ENCODE measurements around the gene SPINK4.
A peak's percentile ranks its signal among the peaks of the same experiment; 100 is the strongest.

Gene SPINK4

GRCh38 chr9:33256236-33256635 is 16.3 kb downstream of the SPINK4 start:
- DNase-seq (ENCODE audit: low read depth, low spot score) = no peak

GRCh38 chr9:33257276-33257675 is 17.3 kb downstream of the SPINK4 start:
- no peak for DNase-seq (ENCODE audit: low read depth, low spot score)

- no peak for DNase-seq (ENCODE audit: low read depth, low spot score)
These were observed 20.4 kb downstream of the SPINK4 start for GRCh38 chr9:33260372-33260771.

GRCh38 chr9:33263131-33264002 is 23.4 kb downstream of the SPINK4 start:
- DNase-seq (ENCODE audit: low read depth, low spot score) = no peak

- no peak for DNase-seq (ENCODE audit: low read depth, low spot score)
These were observed 24.1 kb downstream of the SPINK4 start for GRCh38 chr9:33264003-33264472.

- peak; percentile 100 for DNase-seq (ENCODE audit: low read depth, low spot score)
These were observed 24.7 kb downstream of the SPINK4 start, which contains the start of the genes BAG1 and CHMP5 for GRCh38 chr9:33264473-33265177. BAG1 (minus strand) TSS chr9:33264708. CHMP5 (plus strand) TSS chr9:33265049; CDS start chr9:33265079, 30 bp downstream.

GRCh38 chr9:33265211-33265865 is 25.4 kb downstream of the SPINK4 start:
- no peak for DNase-seq (ENCODE audit: low read depth, low spot score)

GRCh38 chr9:33267151-33267767 is 27.3 kb downstream of the SPINK4 start:
- no peak for DNase-seq (ENCODE audit: low read depth, low spot score)

- DNase-seq (ENCODE audit: low read depth, low spot score) = no peak
These were observed 30.2 kb downstream of the SPINK4 start for GRCh38 chr9:33270146-33270545.

GRCh38 chr9:33272061-33272460 is 32.1 kb downstream of the SPINK4 start:
- no peak for DNase-seq (ENCODE audit: low read depth, low spot score)

- DNase-seq (ENCODE audit: low read depth, low spot score) = no peak
These were observed 33.5 kb downstream of the SPINK4 start for GRCh38 chr9:33273266-33273971.

- DNase-seq (ENCODE audit: low read depth, low spot score) = no peak
These were observed 34.0 kb downstream of the SPINK4 start for GRCh38 chr9:33273972-33274328.

GRCh38 chr9:33277484-33277883 is 37.5 kb downstream of the SPINK4 start:
- no peak for DNase-seq (ENCODE audit: low read depth, low spot score)

- DNase-seq (ENCODE audit: low read depth, low spot score) = no peak
These were observed 45.5 kb downstream of the SPINK4 start for GRCh38 chr9:33285502-33285901.

GRCh38 chr9:33287087-33287490 is 47.1 kb downstream of the SPINK4 start:
- DNase-seq (ENCODE audit: low read depth, low spot score) = no peak

- no peak for DNase-seq (ENCODE audit: low read depth, low spot score)
These were observed 48.3 kb downstream of the SPINK4 start for GRCh38 chr9:33288235-33288634.

- DNase-seq (ENCODE audit: low read depth, low spot score) = no peak
These were observed 49.0 kb downstream of the SPINK4 start for GRCh38 chr9:33288828-33289483.

- DNase-seq (ENCODE audit: low read depth, low spot score) = no peak
These were observed 49.5 kb downstream of the SPINK4 start for GRCh38 chr9:33289496-33289895.

- DNase-seq (ENCODE audit: low read depth, low spot score) = no peak
These were observed 49.9 kb downstream of the SPINK4 start for GRCh38 chr9:33289936-33290246.

- peak; percentile 91 for DNase-seq (ENCODE audit: low read depth, low spot score)
These were observed 50.5 kb downstream of the SPINK4 start, which contains the start of gene NFX1 for GRCh38 chr9:33290247-33291030. NFX1 (plus strand) TSS chr9:33290516; CDS start chr9:33290573, 57 bp downstream.

All from activated naive CD8-positive, alpha-beta T cell treated with anti-CD3 and anti-CD28 coated beads, Interleukin-2, amount 50 U/mL, for 16 hours (primary cell).